NCI-H2081 treated with DMSO at 0.1 percent for 48 hours (cell line): Measurements from ENCODE around the gene ATAD3A.

Experiments
- DNase-seq: peaks from one replicate; lab custom pipeline; 2025; lab: John Stamatoyannopoulos, UW

The ATAD3A gene

GRCh38 chr1:1540090-1540817, 28.3 kb downstream of the ATAD3A start, which contains the start of gene TMEM240:
Gene TMEM240 (minus strand): TSS chr1:1540624. CDS start chr1:1540346, 278 bp downstream.
- DNase-seq: no peak

GRCh38 chr1:1540818-1541628, 29.1 kb downstream of the ATAD3A start:
- DNase-seq: no peak

GRCh38 chr1:1541956-1542765, 30.2 kb downstream of the ATAD3A start:
- no peak for DNase-seq

GRCh38 chr1:1542766-1543705, 31.1 kb downstream of the ATAD3A start:
- no peak for DNase-seq

DNA sequence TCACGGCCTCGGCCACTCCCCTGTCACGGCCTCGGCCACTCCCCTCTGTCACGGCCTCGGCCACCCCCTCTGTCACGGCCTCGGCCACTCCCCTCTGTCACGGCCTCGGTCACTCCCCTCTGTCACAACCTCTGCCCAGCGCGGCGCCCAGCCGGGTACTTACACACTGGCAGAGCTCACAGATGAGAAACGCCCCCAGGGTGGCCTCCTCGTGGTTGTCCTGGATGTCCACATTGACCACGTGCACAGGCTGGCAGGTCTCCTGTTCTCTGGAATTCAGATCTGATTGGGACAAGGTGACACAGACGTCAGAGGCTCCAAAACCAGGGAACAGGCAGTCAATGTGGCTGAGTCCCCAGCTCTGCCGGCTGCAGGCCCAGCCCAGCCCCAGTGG, 31.7 kb downstream of the ATAD3A start:
- DNase-seq: no peak

DNA sequence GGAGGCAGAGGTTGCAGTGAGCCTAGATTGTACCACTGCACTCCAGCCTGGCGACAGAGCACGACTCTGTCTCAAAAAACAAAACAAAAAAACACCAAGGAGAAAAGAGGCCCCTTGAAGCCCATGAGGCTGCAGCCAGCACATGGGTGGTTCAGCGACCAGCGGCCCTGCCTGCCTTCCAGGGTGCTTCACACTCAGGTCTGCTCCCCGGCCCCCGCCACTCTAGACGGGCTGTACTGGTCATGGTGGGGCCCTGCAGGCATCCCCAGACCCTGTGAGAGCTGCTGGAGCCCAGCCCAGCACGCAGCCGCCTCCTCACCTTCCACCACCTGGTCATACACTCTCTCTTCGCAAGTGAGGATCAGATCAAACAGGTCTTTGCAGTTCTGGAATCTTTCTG, 32.6 kb downstream of the ATAD3A start:
- no peak for DNase-seq

DNA sequence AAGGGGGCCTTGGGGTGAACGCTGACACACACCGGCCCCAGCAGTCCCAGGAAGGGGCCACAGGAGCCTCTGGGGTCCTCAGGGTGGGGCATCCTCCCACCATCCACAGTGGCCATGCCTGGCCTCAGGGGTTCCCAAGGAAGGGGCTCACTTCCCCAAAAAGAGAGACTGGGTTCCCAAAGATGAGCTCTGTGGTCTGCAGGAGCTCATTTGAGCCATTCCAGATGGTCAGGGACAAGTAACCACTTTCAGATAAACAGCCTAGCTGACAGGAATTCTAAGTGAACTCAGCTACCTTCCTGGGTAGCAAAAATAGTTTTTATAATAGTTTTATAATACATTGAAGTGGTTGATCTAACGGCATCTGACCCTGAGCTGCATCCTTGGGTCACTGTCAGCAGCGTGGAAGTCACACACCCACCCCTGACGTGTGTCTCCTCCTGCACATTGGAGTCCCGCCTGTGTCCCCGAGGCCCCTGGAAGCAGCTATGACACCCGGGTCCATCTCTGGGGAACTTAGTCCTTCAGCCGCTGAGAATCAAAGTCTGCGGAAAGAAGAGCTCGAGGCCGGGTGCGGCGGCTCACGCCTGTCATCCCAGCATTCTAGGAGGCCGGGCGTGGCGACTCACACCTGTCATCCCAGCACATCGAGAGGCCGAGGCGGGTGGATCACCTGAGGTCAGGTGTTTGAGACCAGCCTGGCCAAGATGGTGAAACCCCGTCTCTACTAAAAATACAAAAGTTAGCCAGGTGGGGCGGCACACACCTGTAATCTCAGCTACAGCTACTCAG, 34.2 kb downstream of the ATAD3A start:
- no peak for DNase-seq

GRCh38 chr1:1547011-1547410, 35.0 kb downstream of the ATAD3A start:
- DNase-seq: no peak

- DNase-seq: no peak
Measured at GRCh38 chr1:1547476-1547875, 35.5 kb downstream of the ATAD3A start.

GRCh38 chr1:1548591-1548990, 36.6 kb downstream of the ATAD3A start:
- DNase-seq: no peak

DNA sequence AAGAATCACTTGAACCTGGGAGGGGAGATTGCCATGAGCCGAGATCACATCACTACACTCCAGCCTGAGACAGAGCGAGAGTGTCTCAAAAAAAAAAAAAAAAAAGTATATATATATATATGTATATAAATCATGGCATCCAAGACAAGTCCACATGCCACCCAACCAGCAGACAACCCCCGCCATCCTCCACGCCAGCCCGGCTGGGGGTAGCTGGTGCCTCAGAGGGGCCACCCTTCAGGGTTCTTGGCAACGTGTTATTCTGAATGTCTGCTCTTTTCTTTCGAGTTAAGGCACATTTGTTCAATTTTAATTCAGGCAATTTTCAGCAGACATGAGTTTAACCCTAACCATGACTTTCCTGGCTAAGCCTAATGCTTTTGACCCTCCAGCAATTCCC, 38.1 kb downstream of the ATAD3A start:
- no peak for DNase-seq

GRCh38 chr1:1550591-1551432, 38.9 kb downstream of the ATAD3A start:
- no peak for DNase-seq

DNA sequence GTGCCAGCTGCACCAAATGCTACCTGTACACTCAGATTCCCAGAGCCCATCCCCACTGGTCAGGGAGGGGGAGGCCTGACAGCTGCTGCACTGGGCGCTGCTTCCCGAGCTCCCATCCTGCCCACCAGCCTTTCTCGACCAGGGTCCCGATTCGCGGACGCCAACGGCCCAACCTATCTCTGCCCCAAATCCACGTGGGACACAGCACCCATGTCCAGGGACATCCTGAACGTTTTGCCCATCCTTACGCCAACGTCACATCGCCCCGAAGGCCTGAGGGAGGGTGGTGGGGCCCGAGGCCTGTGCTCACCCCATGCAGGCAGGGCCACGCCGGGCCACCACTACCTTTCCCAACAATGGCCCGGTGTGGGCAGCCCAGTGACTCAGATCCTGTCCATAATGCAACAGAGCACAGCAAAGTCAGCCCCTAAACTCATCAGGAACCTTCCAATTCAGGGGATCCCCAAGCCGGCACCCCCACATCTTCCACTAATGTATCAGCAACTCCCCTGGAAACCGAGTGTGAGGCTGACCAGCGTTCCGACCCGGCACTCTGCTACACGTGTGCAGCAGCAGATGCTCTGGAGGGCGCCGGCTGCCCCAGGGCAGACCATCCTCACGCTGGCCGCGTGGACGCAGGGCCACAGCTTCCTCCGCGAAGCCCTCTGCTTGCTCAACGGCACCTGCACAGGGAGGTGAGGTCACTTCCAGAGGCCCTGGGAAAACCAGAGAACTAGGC, 39.7 kb downstream of the ATAD3A start:
- DNase-seq: no peak

DNA sequence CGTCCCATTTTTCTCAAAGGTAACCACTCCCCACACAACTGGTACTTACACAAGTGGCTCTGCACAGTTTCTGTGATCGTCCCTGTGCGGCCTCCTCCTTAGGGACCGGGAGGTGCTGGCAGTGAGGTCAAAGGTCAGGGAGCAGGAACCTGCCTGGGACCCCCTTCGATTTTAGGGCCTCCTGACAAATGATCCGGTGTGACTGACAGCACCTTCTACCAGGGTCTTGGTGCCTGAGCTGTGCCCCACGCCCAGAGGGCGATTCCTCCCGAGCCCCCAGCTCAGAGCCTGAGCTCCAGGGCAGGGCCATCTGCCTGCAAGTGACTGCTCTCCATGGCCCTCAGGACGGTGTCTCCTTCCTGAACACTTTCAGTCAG, 40.3 kb downstream of the ATAD3A start:
- no peak for DNase-seq

GRCh38 chr1:1553821-1554494, 42.0 kb downstream of the ATAD3A start:
- no peak for DNase-seq

- no peak for DNase-seq
Measured at GRCh38 chr1:1554550-1554925, 42.6 kb downstream of the ATAD3A start.

DNA sequence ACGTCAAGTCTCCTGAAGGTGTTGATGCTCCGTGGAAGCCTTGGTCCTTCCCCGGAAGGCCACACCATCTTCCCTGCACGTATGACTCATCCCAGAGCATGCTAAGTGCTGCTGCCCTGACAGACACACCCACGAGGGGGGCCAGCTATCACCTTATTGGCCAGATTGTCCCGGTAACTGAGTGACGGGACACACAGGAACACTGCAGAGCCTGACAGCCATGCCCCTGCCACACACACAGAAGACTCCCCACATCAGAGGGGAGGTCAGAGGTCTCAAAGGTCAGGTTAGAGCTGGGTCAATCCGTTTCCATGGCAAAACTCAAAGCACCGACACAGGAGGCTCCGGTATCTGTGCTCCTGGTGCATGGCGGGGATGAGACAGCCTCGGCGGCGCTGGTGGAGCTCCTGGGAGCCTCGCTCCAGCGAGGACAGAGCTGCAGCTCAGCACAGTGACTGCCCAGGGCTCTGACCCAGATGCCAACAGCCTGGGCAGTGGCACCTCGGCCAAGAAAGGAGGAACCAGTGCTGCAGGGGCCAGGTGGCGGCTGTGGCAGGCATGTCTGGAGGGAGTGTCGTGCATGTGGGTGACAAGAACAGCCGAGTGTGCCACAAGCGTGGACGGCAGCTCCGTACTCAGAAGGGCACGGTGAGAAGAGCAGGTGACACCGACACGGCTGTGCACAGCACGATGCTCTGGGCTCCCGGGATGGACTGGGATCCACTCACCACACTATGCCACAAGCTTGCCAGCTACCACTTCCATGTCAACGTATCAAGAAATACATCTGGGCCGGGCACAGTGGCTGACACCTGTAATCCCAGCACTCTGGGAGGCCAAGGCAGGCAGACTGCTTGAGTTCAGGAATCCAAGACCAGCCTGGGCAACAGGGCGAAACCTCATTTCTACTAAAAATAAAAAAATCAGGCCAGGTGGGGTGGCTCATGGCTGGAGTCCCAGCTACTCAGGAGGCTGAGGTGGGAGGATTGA, 43.3 kb downstream of the ATAD3A start:
- no peak for DNase-seq
